K562 (cell line): ENCODE results near the gene UBR7. TPM values are rescaled to one million over a fixed set of nuclear protein-coding genes. Genes with fewer than 3 reads are reported as not detected.

Experiments used
- PYGO2 ChIP-seq: fragments of 450-650 bp; IDR thresholded peaks from 2 replicates; pipeline ENCODE4 v1.6.1; 2016; ENCODE audit warnings: mild to moderate bottlenecking, missing genetic modification characterization, moderate library complexity, missing compliant biosample characterization
- STAT6 ChIP-seq: sonication (generic); formaldehyde crosslinking; IDR thresholded peaks from 2 replicates; pipeline ENCODE4 v1.8.1; 2023; ENCODE audit warnings: mild to moderate bottlenecking, missing genetic modification reagents
- ZNF766 ChIP-seq: fragments of 200-800 bp; sonication (Bioruptor generic); conservative IDR thresholded peaks from 2 replicates; pipeline ENCODE4 v1.6.1; 2016; ENCODE audit warnings: missing genetic modification characterization, missing compliant biosample characterization
- polyA plus RNA-seq, 8 experiments: library from polyadenylated mRNA; depleted of rRNA in 4 of 8; stranded (reverse) in 5 of 8; unstranded in 3 of 8; fragments of >200 nt; fragmentation: Nextera tagmentation in 2 of 8; fragmentation: Illumina TruSeq in 1 of 8; extraction: Ambion mirVana in 2 of 8; extraction: Trizol in 1 of 8; gene quantifications; 2 replicates each; pipeline versions ENCODE4 v1.2.1 to v1.2.3, GENCODE V29; 2011 to 2014; ENCODE audit warnings: inconsistent platforms in 1 of 8, missing spikeins in 1 of 8
- total RNA-seq, 7 experiments: library from RNA; depleted of rRNA in 6 of 7; stranded (reverse); fragments of >200 nt in 6 of 7; fragmentation: Illumina TruSeq in 2 of 7; extraction: Trizol in 2 of 7; gene quantifications; 2 replicates each; pipeline versions ENCODE4 v1.2.1 to v1.2.3, GENCODE V29; 2011 to 2021; ENCODE audit warnings: low replicate concordance in 1 of 7
- TF ChIP-seq, protein P1 (sequence below), 2 experiments: fragments of 150-350 bp in 1 of 2; IDR thresholded peaks; 2 replicates each; pipeline ENCODE4 v1.6.1; 2012 to 2016; ENCODE audit warnings: low read depth in 2 of 2, low read length in 2 of 2, mild to moderate bottlenecking in 1 of 2, moderate library complexity in 1 of 2

Gene UBR7
- total and polyA plus RNA-seq, 9 of the 15 experiments (the other 6 are each of a cell fraction or from before 2014, with no cell fraction given) = 12.5 to 63.0 (median 34.4) TPM

- TF ChIP-seq, protein P1, sequence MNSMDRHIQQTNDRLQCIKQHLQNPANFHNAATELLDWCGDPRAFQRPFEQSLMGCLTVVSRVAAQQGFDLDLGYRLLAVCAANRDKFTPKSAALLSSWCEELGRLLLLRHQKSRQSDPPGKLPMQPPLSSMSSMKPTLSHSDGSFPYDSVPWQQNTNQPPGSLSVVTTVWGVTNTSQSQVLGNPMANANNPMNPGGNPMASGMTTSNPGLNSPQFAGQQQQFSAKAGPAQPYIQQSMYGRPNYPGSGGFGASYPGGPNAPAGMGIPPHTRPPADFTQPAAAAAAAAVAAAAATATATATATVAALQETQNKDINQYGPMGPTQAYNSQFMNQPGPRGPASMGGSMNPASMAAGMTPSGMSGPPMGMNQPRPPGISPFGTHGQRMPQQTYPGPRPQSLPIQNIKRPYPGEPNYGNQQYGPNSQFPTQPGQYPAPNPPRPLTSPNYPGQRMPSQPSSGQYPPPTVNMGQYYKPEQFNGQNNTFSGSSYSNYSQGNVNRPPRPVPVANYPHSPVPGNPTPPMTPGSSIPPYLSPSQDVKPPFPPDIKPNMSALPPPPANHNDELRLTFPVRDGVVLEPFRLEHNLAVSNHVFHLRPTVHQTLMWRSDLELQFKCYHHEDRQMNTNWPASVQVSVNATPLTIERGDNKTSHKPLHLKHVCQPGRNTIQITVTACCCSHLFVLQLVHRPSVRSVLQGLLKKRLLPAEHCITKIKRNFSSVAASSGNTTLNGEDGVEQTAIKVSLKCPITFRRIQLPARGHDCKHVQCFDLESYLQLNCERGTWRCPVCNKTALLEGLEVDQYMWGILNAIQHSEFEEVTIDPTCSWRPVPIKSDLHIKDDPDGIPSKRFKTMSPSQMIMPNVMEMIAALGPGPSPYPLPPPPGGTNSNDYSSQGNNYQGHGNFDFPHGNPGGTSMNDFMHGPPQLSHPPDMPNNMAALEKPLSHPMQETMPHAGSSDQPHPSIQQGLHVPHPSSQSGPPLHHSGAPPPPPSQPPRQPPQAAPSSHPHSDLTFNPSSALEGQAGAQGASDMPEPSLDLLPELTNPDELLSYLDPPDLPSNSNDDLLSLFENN (IDR thresholded peaks at IDR 0.05; ENCODE audit: low read depth in 2 of 2, low read length in 2 of 2) = no peak
- no peak for TF ChIP-seq PYGO2
- TF ChIP-seq STAT6 (CRISPR knock-in tag) = no peak
- no peak for TF ChIP-seq ZNF766 (CRISPR knock-in tag)
- TF ChIP-seq, all 486 proteins: peak for 0
These were observed 6.5 kb upstream of the UBR7 start (continued) for GRCh38 chr14:93200553-93200952.
